ENCODE measurements around the gene PRUNE2. TPM values are rescaled to one million over a fixed set of nuclear protein-coding genes. Genes with fewer than 3 reads are reported as not detected.

Gene PRUNE2
- total and polyA plus RNA-seq, 12 donors: 0.87 to 5.7 (median 1.6) TPM

GRCh38 chr9:76649894-76650293 lies 256.0 kb downstream of the PRUNE2 start:
- ATAC-seq (no peak), DNase-seq (no peak)
- no peaks in the 10 kb centered on the region for H3K36me3 ChIP-seq
- H3K4me1 ChIP-seq: peaks cover 0 to 53% (median 23%) of the 10 kb centered on the region in 9 donors
- no peaks in the 10 kb centered on the region for H3K27me3 ChIP-seq
- H3K9me3 ChIP-seq: no peaks in the 10 kb centered on the region
- WGBS, 2 donors: 98 to 100% methylated on average over 2 of the region's 2 CpGs
- intact Hi-C loops (cut with DNase I): loop anchor here in 3 of 10 donors (5.0 to 10.0 kb wide), 3 partner anchors 75 to 85 kb away; no protein-coding TSS in a partner anchor
- TF ChIP-seq CTCF (IDR thresholded peaks at IDR 0.05): no peak
- peak overlapping the region in 1 of 10 donors; percentile 85 for H3K27ac ChIP-seq
- H3K4me3 ChIP-seq: no peak overlapping the region

- 30 to 49% methylated on average over 4 of the region's 4 CpGs for WGBS, 2 donors
- no peak for TF ChIP-seq CTCF (IDR thresholded peaks at IDR 0.05)
Measured at GRCh38 chr9:76646249-76646648, 259.7 kb downstream of the PRUNE2 start.

GRCh38 chr9:76644647-76645250 lies 261.2 kb downstream of the PRUNE2 start:
- intact Hi-C loops (cut with DNase I): loop anchor here in 2 of 10 donors (10.0 kb wide), 2 partner anchors 70 to 80 kb away; no protein-coding TSS in a partner anchor
- Histone ChIP-seq H3K27me3 (no peaks in the 10 kb centered on the region), H3K9me3 (no peaks in the 10 kb centered on the region), H3K4me3 (no peak overlapping the region), H3K27ac (no peak overlapping the region), H3K36me3 (no peaks in the 10 kb centered on the region), H3K4me1 (peaks cover 0 to 28% (median 0%) of the 10 kb centered on the region in 9 donors)
- DNase-seq: no peak
- WGBS, 2 donors: 93 to 95% methylated on average over 10 of the region's 10 CpGs
- TF ChIP-seq CTCF (IDR thresholded peaks at IDR 0.05): no peak
- no peak for ATAC-seq

More at GRCh38 chr9:76646249-76646648, 259.7 kb downstream of the PRUNE2 start:
- Histone ChIP-seq H3K27ac (no peak overlapping the region), H3K27me3 (no peaks in the 10 kb centered on the region), H3K4me1 (peaks cover 0 to 41% (median 6%) of the 10 kb centered on the region in 9 donors), H3K36me3 (no peaks in the 10 kb centered on the region), H3K9me3 (no peaks in the 10 kb centered on the region), H3K4me3 (no peak overlapping the region)
- intact Hi-C loops (cut with DNase I): loop anchor here in 2 of 10 donors (10.0 kb wide), 2 partner anchors 71 to 81 kb away; no protein-coding TSS in a partner anchor
- ATAC-seq: no peak
- DNase-seq: no peak

DNA sequence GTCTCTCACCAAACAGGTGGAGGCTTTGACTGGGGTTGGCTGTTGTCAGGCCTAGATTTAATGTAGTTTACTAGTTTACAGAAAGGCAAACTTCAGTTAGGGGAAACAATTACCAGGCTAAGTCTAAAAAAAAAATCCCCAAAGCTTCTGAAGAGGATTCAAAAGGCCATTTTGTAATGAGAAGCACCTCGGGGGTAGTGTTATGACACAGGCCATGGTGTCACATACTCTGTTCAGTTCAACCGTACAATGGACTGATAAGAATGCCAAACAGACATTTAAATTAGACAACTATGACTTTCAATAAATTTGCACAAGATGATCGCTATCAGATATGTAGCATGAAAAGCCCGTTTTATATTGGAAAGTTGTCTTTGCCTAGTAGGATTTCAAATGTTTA lies 261.7 kb downstream of the PRUNE2 start:
- ATAC-seq: no peak
- no peaks in the 10 kb centered on the region for H3K9me3 ChIP-seq
- H3K36me3 ChIP-seq: no peaks in the 10 kb centered on the region
- no peak for DNase-seq
- peak overlapping the region in 2 of 10 donors; percentile 6 to 58 for H3K27ac ChIP-seq
- peaks cover 0 to 28% (median 0%) of the 10 kb centered on the region in 9 donors for H3K4me1 ChIP-seq
- H3K4me3 ChIP-seq: no peak overlapping the region
- no peaks in the 10 kb centered on the region for H3K27me3 ChIP-seq
- 89 to 96% methylated on average over 4 of the region's 4 CpGs for WGBS, 2 donors
- TF ChIP-seq CTCF (IDR thresholded peaks at IDR 0.05): no peak
- intact Hi-C loops (cut with DNase I): loop anchor here in 2 of 10 donors (10.0 kb wide), 2 partner anchors 69 to 79 kb away; no protein-coding TSS in a partner anchor

All from heart right ventricle (tissue), 16 donors.